HAP-1 (cell line): ENCODE data around the gene PTGS1.
A peak's percentile ranks its signal among the peaks of the same experiment; 100 is the strongest.
"Not testable (repeated sequence)": the region's sequence is repeated elsewhere in the genome, so short reads cannot be mapped to it uniquely, and the experiment has no call there.

Experiments used
- DNase-seq, 2 experiments: peaks; one replicate each; pipeline ENCODE4 v3.0.0-alpha.2; 2016 to 2020; ENCODE audit warnings: low spot score in 2 of 2
- H3K27me3 ChIP-seq: fragments of 250-450 bp; sonication (Bioruptor Pico); 2 replicates; pipeline ENCODE4 v1.5.1; 2020; ENCODE audit warnings: low read depth, mild to moderate bottlenecking, moderate library complexity
- H3K36me3 ChIP-seq: fragments of 250-450 bp; sonication (Bioruptor Pico); replicated peaks from 2 replicates; pipeline ENCODE4 v1.5.1; 2020; ENCODE audit warnings: mild to moderate bottlenecking
- H3K4me1 ChIP-seq: fragments of 250-450 bp; sonication (Bioruptor Pico); 2 replicates; pipeline ENCODE4 v1.5.1; 2020; ENCODE audit warnings: mild to moderate bottlenecking
- H3K4me3 ChIP-seq: fragments of 250-450 bp; sonication (Bioruptor Pico); 2 replicates; pipeline ENCODE4 v1.5.1; 2020; ENCODE audit warnings: mild to moderate bottlenecking, moderate library complexity
- H3K9me3 ChIP-seq: fragments of 250-450 bp; sonication (Bioruptor Pico); 2 replicates; pipeline ENCODE4 v1.5.1; 2020; ENCODE audit warnings: mild to moderate bottlenecking, moderate library complexity
- in situ Hi-C: fragments of 300-500 bp; cut with MboI; formaldehyde crosslinking; loops from 3 replicates; pipeline ENCODE4 v1.14.3; 2020; ENCODE audit warnings: low sequenced_read_pairs, inconsistent platforms, mixed read lengths

Gene PTGS1

GRCh38 chr9:122354536-122355199 is 16.2 kb upstream of the PTGS1 start:
- Histone ChIP-seq H3K4me3 (no peak overlapping the region), H3K27me3 (0 out of 2 replicates have a peak, but pooled peaks cover 2% of the 10 kb centered on the region), H3K4me1 (no peaks in the 10 kb centered on the region), H3K36me3 (no peaks in the 10 kb centered on the region), H3K9me3 (no peaks in the 10 kb centered on the region)
- in situ Hi-C loops: no loop called here
- no peak for DNase-seq

DNA sequence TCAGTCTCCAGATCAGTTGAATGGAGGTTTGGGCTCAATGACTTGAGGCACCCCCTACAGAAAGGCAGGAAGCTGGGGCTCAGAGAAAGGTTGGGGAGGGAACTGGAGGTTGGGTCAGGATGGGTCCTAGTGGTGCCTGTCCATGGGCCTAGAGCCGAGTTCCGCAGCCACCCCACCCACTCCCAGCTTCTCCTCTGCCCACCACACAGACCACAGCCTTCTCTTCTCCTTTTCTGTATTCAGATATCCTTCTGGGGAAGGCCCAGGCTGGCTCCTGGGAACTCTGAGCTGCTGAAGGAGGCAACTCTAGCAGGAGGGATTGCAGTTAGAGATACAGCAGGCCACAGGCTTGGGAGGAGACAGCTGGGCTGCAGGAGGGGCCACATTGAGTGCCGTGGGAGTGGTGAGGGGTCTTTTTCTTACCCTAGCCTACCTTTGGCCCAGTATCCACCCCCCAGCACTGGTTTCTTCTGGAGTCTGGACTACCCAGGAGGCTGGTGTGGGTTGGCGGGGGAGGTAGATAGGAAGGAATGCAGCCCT is 15.4 kb upstream of the PTGS1 start:
- no peak for DNase-seq
- in situ Hi-C loops: no loop called here

GRCh38 chr9:122356627-122357026 is 14.2 kb upstream of the PTGS1 start:
- Histone ChIP-seq H3K27me3 (no peaks in the 10 kb centered on the region), H3K4me3 (no peak overlapping the region), H3K4me1 (no peaks in the 10 kb centered on the region), H3K9me3 (no peaks in the 10 kb centered on the region), H3K36me3 (no peaks in the 10 kb centered on the region)
- DNase-seq: peak in 1 of 2 experiments; percentile 27
- in situ Hi-C loops: no loop called here

More for the DNA sequence above, 15.4 kb upstream of the PTGS1 start:
- no peak overlapping the region for H3K4me3 ChIP-seq
- no peaks in the 10 kb centered on the region for H3K9me3 ChIP-seq
- no peaks in the 10 kb centered on the region for H3K4me1 ChIP-seq
- no peaks in the 10 kb centered on the region for H3K27me3 ChIP-seq
- no peaks in the 10 kb centered on the region for H3K36me3 ChIP-seq

- H3K36me3 ChIP-seq: no peaks in the 10 kb centered on the region
- in situ Hi-C loops: no loop called here
- no peak for DNase-seq
These were observed 9.9 kb upstream of the PTGS1 start for GRCh38 chr9:122360891-122361290.

DNA sequence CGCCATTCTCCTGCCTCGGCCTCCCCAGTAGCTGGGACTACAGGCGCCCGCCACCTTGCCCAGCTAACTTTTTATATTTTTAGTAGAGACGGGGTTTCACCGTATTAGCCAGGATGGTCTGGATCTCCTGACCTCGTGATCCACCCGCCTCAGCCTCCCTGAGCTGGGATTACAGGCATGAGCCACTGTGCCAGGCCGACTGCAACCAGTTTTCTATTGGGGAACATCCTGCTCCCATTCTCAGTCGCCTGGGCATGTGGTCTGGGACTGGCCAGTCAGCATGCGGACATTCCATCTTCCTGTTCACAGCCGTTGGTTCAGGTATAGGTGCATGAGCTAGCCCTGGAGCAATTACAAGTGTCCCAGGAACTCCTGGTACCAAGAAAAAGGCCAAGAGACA is 7.7 kb upstream of the PTGS1 start:
- H3K9me3 ChIP-seq, H3K36me3 ChIP-seq, in situ Hi-C loops, DNase-seq, H3K4me3 ChIP-seq, H3K4me1 ChIP-seq, H3K27me3 ChIP-seq: not testable (repeated sequence)

More at GRCh38 chr9:122360891-122361290, 9.9 kb upstream of the PTGS1 start:
- Histone ChIP-seq H3K9me3 (no peaks in the 10 kb centered on the region), H3K4me3 (no peak overlapping the region), H3K27me3 (no peaks in the 10 kb centered on the region), H3K4me1 (no peaks in the 10 kb centered on the region)

- in situ Hi-C loops: no loop called here
- H3K4me3 ChIP-seq: no peak overlapping the region
- no peaks in the 10 kb centered on the region for H3K36me3 ChIP-seq
- H3K27me3 ChIP-seq: no peaks in the 10 kb centered on the region
- no peaks in the 10 kb centered on the region for H3K4me1 ChIP-seq
- no peaks in the 10 kb centered on the region for H3K9me3 ChIP-seq
- DNase-seq: no peak
These were observed 6.6 kb upstream of the PTGS1 start for GRCh38 chr9:122364117-122364782.

GRCh38 chr9:122364783-122365150 is 6.1 kb upstream of the PTGS1 start:
- DNase-seq: no peak
- Histone ChIP-seq H3K4me3 (no peak overlapping the region), H3K4me1 (no peaks in the 10 kb centered on the region), H3K36me3 (no peaks in the 10 kb centered on the region), H3K9me3 (no peaks in the 10 kb centered on the region), H3K27me3 (no peaks in the 10 kb centered on the region)
- in situ Hi-C loops: no loop called here

DNA sequence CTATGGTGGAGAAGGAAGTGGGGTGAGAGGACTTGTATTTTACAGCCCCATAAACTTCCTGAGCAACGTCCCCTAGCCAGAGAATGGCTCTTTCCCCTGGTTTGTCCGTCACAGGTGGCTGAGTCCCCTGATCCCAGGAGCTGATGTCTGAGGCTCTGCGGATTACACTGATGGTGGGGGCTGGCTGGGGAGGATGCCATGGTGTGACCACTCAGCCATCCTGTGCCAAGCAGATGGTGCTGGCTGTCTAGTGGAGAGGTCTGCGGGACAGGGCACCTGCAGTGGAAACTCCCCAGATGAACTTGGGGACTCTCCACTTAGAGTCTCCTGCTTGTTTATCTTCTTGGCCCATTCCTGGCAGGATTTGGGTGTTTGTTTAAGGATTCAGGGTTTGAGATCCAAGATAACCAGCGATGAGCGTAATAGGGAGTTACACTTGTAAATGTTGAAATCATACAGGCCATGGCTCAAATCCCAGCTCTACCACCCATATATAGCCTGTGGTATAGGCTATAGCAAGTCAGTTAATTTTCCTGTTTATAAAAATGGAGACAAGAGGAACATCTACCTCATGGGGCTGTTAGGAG is 4.7 kb upstream of the PTGS1 start:
- Histone ChIP-seq H3K9me3 (no peaks in the 10 kb centered on the region), H3K36me3 (no peaks in the 10 kb centered on the region), H3K4me1 (0 out of 2 replicates have a peak, but pooled peaks cover 2% of the 10 kb centered on the region), H3K27me3 (no peaks in the 10 kb centered on the region; the same call in 1 of the 2 replicates), H3K4me3 (no peak overlapping the region)
- in situ Hi-C loops: no loop called here
- no peak for DNase-seq

- Histone ChIP-seq H3K4me3 (no peak overlapping the region), H3K4me1 (0 out of 2 replicates have a peak, but pooled peaks cover 4% of the 10 kb centered on the region), H3K36me3 (no peaks in the 10 kb centered on the region), H3K27me3 (no peaks in the 10 kb centered on the region; the same call in 1 of the 2 replicates), H3K9me3 (no peaks in the 10 kb centered on the region)
- in situ Hi-C loops: no loop called here
- no peak for DNase-seq
These were observed 3.8 kb upstream of the PTGS1 start for GRCh38 chr9:122367065-122367464.

DNA sequence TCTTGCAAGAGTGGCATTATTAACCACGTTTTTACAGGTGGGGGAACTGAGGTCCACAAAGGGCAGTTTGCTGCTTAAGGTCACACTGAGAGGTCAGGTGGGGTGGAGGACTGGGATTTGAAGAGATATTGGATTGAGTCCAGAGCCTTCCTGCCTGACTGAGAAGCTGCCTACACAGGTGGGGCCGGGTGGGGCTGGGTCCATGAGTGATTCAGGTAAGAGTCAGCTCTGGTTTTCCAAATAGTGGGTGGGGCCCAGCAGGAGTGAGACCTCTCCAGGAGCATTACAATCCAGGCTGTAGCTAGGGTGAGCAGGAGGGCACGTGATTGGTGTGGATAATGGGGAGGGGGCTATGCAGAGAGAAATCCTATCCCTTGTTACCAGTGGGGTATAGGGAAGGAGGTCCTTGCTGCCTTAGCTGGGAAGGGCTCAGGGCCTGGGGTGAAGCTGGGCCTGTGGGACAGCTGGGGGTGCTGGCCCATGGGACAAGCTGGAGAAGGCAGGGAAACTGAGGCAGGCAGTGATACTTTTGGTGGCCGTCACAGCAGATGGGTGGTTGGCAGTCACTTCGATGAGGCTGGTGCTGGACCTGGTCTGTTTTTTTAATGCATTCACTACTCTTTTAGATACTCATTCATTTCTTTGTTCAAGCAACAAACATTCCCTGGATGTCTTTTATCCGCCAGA is 2.9 kb upstream of the PTGS1 start:
- DNase-seq: no peak

DNA sequence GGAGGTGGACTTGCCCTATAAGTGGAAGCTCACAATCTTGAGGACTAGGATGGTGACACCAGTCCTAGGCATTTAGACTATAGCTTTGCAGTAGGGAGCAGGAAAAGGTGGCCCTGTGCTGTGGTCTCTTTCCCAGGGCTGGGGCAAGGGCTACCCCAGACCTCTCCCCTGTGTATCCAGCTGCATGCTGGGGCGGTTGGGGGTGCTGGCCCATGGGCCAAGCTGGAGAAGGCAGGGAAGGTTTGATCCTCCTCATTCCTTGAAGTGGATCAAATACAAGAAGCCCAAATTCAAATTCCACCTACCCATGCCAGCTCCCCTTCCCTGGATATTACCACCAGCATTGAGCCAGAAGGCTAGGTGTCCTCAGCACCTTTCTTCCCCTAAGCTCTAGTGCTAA is 2.2 kb upstream of the PTGS1 start:
- Histone ChIP-seq H3K9me3 (no peaks in the 10 kb centered on the region), H3K36me3 (no peaks in the 10 kb centered on the region), H3K4me1 (0 out of 2 replicates have a peak, but pooled peaks cover 4% of the 10 kb centered on the region), H3K4me3 (no peak overlapping the region), H3K27me3 (no peaks in the 10 kb centered on the region; the same call in 1 of the 2 replicates)
- DNase-seq: no peak
- in situ Hi-C loops: no loop called here

More for the DNA sequence above, 2.9 kb upstream of the PTGS1 start:
- H3K4me1 ChIP-seq: 0 out of 2 replicates have a peak, but pooled peaks cover 4% of the 10 kb centered on the region
- H3K9me3 ChIP-seq: no peaks in the 10 kb centered on the region
- no peaks in the 10 kb centered on the region for H3K36me3 ChIP-seq
- H3K27me3 ChIP-seq: no peaks in the 10 kb centered on the region; the same call in 1 of the 2 replicates
- no peak overlapping the region for H3K4me3 ChIP-seq
- in situ Hi-C loops: no loop called here

DNA sequence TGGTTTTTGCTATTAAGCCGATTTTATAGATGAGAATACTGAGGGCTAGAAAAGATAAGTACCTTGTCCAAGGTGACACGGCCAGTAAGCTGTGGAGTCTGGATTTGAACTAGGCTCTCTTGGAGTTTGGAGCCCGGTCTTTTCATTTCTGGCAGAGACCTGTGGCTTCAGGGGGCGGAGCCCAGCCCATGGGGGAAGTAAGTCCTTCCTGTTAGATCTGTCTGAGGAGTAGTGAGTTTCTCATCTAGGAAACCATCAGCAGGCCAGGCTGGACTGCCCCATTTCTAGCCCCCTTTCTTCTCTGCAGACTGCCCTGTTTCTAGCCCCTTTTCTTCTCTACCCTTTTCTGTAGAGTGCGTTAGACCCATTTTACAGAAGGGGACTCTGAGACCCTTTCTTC is 521 bp upstream of the PTGS1 start:
- DNase-seq: no peak
- in situ Hi-C loops: loop anchor here (10.0 kb wide), 1 partner anchor 434 kb away; the partner anchor contains the start of gene OR1K1
- Histone ChIP-seq H3K36me3 (no peaks in the 10 kb centered on the region), H3K9me3 (no peaks in the 10 kb centered on the region), H3K27me3 (no peaks in the 10 kb centered on the region; the same call in 1 of the 2 replicates), H3K4me3 (no peak overlapping the region), H3K4me1 (0 out of 2 replicates have a peak, but pooled peaks cover 4% of the 10 kb centered on the region)

GRCh38 chr9:122371846-122372245 is 1.0 kb downstream of the PTGS1 start:
- no peaks in the 10 kb centered on the region; the same call in 1 of the 2 replicates for H3K27me3 ChIP-seq
- H3K36me3 ChIP-seq: no peaks in the 10 kb centered on the region
- DNase-seq: no peak
- H3K4me3 ChIP-seq: no peak overlapping the region
- no peaks in the 10 kb centered on the region for H3K9me3 ChIP-seq
- in situ Hi-C loops: loop anchor here (10.0 kb wide), 1 partner anchor 433 kb away; the partner anchor contains the start of gene OR1K1
- 0 out of 2 replicates have a peak, but pooled peaks cover 4% of the 10 kb centered on the region for H3K4me1 ChIP-seq
